ENCODE results near the gene MYO5A.

- TF ChIP-seq CTCF (conservative IDR thresholded peaks at IDR 0.05 in 1 of 2, IDR thresholded peaks at IDR 0.05 in 1 of 2; ENCODE audit: low read depth in 1 of 2, low read length in 2 of 2) (no peak), EZH2 (IDR thresholded peaks at IDR 0.05; ENCODE audit: low read length, missing control alignments) (no peak)
Measured at GRCh38 chr15:52556524-52557273, 28.0 kb upstream of the MYO5A start.

Data from fibroblast of lung (primary cell).